HG03457 (cell line): ENCODE measurements around the gene PRRC2A.

ENCODE experiments used
- ATAC-seq: cut with Tn5 transposase; IDR thresholded peaks from one replicate; pipeline ENCODE4 v1.9.1; 2021; ENCODE audit warnings: moderate number of reproducible peaks; ENCODE audit not compliant: unreplicated experiment

PRRC2A gene

DNA sequence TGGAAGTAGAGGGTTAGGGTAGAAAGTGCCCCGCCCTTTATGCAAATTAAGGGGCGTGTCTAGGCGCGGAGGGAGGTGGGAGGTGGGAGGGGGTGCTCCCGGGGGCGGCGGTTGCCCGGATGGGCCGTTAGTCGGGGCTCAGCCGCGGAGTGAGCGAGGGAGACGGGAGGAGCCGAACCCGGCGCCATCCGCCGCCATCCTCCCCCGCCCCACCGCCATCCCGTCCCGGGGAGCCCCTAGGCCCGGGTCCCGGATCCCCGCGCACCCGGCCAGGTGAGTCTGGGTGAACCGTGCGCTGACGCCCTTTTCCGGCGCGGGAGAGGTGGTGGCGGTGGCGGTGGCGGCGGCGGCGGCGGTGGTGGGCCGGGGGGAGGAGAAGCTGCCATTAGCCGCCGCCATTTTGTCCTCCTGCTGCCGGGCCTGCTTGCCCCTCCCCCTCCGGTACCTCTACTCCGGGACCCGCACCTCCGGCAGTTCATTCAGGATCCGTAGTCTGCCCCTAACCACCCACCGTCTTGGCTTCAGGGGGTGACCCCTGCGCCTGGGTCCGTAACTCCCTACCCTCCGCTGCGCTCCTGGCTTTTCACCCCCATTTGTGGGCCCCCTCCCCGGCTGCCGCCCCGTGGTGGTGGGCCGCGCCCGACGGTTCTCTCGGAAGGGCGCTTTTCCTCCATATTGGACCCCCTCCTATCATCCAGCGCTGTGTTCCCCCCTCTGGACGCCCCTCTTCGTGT lies at the start of gene PRRC2A:
PRRC2A (plus strand) TSS at position 130 of the 734 bp plus-strand sequence. CDS start 2,075 bp downstream, outside the sequence.
- peak; percentile 28 for ATAC-seq

DNA sequence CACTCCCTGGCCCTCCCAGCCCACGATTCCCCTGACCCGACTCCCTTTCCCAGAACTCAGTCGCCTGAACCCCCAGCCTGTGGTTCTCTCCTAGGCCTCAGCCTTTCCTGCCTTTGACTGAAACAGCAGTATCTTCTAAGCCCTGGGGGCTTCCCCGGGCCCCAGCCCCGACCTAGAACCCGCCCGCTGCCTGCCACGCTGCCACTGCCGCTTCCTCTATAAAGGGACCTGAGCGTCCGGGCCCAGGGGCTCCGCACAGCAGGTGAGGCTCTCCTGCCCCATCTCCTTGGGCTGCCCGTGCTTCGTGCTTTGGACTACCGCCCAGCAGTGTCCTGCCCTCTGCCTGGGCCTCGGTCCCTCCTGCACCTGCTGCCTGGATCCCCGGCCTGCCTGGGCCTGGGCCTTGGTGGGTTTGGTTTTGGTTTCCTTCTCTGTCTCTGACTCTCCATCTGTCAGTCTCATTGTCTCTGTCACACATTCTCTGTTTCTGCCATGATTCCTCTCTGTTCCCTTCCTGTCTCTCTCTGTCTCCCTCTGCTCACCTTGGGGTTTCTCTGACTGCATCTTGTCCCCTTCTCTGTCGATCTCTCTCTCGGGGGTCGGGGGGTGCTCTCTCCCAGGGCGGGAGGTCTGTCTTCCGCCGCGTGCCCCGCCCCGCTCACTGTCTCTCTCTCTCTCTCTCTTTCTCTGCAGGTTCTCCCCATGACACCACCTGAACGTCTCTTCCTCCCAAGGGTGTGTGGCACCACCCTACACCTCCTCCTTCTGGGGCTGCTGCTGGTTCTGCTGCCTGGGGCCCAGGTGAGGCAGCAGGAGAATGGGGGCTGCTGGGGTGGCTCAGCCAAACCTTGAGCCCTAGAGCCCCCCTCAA lies 48.2 kb upstream of the PRRC2A start, which contains the start of gene LTA:
LTA (plus strand) TSS at position 249 of the 871 bp plus-strand sequence; CDS start at position 703, 454 bp downstream.
- ATAC-seq, result no peak

DNA sequence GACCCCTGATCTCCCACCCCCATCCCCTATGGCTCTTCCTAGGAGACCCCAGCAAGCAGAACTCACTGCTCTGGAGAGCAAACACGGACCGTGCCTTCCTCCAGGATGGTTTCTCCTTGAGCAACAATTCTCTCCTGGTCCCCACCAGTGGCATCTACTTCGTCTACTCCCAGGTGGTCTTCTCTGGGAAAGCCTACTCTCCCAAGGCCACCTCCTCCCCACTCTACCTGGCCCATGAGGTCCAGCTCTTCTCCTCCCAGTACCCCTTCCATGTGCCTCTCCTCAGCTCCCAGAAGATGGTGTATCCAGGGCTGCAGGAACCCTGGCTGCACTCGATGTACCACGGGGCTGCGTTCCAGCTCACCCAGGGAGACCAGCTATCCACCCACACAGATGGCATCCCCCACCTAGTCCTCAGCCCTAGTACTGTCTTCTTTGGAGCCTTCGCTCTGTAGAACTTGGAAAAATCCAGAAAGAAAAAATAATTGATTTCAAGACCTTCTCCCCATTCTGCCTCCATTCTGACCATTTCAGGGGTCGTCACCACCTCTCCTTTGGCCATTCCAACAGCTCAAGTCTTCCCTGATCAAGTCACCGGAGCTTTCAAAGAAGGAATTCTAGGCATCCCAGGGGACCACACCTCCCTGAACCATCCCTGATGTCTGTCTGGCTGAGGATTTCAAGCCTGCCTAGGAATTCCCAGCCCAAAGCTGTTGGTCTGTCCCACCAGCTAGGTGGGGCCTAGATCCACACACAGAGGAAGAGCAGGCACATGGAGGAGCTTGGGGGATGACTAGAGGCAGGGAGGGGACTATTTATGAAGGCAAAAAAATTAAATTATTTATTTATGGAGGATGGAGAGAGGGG lies 47.0 kb upstream of the PRRC2A start:
- ATAC-seq, result no peak

DNA sequence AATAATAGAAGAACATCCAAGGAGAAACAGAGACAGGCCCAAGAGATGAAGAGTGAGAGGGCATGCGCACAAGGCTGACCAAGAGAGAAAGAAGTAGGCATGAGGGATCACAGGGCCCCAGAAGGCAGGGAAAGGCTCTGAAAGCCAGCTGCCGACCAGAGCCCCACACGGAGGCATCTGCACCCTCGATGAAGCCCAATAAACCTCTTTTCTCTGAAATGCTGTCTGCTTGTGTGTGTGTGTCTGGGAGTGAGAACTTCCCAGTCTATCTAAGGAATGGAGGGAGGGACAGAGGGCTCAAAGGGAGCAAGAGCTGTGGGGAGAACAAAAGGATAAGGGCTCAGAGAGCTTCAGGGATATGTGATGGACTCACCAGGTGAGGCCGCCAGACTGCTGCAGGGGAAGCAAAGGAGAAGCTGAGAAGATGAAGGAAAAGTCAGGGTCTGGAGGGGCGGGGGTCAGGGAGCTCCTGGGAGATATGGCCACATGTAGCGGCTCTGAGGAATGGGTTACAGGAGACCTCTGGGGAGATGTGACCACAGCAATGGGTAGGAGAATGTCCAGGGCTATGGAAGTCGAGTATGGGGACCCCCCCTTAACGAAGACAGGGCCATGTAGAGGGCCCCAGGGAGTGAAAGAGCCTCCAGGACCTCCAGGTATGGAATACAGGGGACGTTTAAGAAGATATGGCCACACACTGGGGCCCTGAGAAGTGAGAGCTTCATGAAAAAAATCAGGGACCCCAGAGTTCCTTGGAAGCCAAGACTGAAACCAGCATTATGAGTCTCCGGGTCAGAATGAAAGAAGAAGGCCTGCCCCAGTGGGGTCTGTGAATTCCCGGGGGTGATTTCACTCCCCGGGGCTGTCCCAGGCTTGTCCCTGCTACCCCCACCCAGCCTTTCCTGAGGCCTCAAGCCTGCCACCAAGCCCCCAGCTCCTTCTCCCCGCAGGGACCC lies 46.1 kb upstream of the PRRC2A start:
- ATAC-seq, result no peak

DNA sequence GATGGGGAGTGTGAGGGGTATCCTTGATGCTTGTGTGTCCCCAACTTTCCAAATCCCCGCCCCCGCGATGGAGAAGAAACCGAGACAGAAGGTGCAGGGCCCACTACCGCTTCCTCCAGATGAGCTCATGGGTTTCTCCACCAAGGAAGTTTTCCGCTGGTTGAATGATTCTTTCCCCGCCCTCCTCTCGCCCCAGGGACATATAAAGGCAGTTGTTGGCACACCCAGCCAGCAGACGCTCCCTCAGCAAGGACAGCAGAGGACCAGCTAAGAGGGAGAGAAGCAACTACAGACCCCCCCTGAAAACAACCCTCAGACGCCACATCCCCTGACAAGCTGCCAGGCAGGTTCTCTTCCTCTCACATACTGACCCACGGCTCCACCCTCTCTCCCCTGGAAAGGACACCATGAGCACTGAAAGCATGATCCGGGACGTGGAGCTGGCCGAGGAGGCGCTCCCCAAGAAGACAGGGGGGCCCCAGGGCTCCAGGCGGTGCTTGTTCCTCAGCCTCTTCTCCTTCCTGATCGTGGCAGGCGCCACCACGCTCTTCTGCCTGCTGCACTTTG lies 45.1 kb upstream of the PRRC2A start, which contains the start of gene TNF:
TNF (plus strand) TSS at position 231 of the 567 bp plus-strand sequence; CDS start at position 408, 177 bp downstream.
- ATAC-seq, result no peak

DNA sequence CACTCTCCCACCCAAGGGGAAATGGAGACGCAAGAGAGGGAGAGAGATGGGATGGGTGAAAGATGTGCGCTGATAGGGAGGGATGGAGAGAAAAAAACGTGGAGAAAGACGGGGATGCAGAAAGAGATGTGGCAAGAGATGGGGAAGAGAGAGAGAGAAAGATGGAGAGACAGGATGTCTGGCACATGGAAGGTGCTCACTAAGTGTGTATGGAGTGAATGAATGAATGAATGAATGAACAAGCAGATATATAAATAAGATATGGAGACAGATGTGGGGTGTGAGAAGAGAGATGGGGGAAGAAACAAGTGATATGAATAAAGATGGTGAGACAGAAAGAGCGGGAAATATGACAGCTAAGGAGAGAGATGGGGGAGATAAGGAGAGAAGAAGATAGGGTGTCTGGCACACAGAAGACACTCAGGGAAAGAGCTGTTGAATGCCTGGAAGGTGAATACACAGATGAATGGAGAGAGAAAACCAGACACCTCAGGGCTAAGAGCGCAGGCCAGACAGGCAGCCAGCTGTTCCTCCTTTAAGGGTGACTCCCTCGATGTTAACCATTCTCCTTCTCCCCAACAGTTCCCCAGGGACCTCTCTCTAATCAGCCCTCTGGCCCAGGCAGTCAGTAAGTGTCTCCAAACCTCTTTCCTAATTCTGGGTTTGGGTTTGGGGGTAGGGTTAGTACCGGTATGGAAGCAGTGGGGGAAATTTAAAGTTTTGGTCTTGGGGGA lies 44.4 kb upstream of the PRRC2A start:
- ATAC-seq, result no peak

DNA sequence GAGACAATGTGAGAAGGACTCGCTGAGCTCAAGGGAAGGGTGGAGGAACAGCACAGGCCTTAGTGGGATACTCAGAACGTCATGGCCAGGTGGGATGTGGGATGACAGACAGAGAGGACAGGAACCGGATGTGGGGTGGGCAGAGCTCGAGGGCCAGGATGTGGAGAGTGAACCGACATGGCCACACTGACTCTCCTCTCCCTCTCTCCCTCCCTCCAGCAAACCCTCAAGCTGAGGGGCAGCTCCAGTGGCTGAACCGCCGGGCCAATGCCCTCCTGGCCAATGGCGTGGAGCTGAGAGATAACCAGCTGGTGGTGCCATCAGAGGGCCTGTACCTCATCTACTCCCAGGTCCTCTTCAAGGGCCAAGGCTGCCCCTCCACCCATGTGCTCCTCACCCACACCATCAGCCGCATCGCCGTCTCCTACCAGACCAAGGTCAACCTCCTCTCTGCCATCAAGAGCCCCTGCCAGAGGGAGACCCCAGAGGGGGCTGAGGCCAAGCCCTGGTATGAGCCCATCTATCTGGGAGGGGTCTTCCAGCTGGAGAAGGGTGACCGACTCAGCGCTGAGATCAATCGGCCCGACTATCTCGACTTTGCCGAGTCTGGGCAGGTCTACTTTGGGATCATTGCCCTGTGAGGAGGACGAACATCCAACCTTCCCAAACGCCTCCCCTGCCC lies 43.5 kb upstream of the PRRC2A start:
- ATAC-seq, result no peak

DNA sequence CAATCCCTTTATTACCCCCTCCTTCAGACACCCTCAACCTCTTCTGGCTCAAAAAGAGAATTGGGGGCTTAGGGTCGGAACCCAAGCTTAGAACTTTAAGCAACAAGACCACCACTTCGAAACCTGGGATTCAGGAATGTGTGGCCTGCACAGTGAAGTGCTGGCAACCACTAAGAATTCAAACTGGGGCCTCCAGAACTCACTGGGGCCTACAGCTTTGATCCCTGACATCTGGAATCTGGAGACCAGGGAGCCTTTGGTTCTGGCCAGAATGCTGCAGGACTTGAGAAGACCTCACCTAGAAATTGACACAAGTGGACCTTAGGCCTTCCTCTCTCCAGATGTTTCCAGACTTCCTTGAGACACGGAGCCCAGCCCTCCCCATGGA lies 42.9 kb upstream of the PRRC2A start:
- no peak for ATAC-seq

DNA sequence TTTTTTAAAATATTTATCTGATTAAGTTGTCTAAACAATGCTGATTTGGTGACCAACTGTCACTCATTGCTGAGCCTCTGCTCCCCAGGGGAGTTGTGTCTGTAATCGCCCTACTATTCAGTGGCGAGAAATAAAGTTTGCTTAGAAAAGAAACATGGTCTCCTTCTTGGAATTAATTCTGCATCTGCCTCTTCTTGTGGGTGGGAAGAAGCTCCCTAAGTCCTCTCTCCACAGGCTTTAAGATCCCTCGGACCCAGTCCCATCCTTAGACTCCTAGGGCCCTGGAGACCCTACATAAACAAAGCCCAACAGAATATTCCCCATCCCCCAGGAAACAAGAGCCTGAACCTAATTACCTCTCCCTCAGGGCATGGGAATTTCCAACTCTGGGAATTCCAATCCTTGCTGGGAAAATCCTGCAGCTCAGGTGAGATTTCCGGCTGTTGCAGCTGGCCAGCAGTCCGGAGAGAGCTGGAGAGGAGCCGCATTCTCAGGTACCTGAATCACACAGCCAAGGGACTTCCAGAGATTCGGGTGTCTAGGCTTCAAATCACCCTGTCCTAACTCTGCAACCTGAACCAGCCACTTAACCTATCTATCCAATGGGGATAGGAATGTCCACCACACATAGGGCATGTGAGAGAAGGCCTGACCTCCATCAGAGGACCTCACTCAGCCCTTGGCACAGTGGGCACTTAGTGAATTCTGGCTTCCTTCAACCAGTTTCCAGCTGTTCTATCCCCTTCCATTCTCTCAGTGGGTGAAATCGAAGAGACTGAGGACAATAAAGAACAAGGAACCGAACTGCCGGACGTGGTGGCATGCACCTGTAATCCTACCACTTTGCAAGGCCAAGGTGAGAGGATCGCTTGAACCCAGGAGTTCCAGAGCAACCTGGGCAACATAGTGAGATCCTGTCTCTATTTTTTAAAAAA lies 42.1 kb upstream of the PRRC2A start:
- no peak for ATAC-seq

DNA sequence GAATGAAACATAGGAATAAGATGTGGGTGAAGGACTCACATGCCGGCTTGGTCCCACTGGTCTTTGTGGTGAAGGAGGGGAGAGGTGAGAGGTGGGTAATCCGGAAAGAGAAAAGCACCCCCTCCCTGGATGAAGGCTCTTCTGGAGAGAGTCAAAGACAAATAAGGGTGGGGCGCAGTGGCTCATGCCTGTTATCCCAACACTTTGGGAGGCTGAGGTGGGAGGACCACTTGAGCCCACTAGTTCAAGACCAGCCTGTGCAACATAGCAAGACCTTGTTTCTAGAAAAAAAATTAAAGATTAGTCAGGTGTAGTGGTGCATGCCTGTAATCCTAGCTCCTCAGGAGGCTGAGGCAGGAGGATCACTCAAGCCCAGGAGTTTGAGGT lies 41.4 kb upstream of the PRRC2A start:
- ATAC-seq, result no peak

DNA sequence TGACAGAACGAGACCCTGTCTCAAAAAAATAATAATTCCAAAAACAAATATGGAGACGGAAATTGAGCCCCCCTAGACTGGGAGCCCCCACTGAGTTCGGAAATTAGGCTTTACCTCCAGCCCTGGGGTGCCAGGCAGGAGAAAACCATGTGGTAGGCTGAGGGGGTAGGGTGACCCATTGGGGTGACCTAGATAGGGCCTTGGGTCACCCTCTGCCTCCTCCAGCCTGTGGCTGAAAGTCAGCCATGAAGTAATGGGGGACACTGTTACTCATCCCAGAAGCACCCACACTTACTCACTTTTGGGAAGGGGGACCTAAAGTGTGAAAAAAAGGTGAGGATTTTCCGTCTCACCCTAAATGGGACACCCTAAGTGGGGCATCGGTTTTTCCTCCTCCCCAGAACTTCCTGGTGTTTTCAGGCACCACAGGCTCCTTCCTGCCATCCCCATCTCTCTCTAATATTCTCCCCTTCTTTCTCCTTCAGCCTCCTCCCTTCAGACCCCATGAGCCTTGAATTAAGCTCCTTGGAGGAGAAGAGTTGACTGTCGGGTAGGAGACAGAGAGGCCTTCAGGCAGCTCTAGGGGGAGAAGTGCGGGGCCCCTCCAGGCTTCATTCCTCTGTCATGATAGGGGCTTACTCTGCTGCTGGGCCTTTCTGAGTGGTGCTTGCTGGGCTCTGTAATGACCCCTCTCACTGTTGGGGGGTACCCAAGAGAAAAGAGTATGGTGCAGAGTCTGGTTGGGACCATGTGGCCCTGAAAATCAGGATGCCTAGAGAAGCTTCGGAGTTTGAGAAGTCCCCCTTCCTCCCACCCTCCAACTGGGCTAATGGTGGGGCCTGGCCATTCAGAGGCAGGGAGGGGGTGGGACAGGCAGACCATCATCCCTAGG lies 40.7 kb upstream of the PRRC2A start:
- ATAC-seq, result no peak

DNA sequence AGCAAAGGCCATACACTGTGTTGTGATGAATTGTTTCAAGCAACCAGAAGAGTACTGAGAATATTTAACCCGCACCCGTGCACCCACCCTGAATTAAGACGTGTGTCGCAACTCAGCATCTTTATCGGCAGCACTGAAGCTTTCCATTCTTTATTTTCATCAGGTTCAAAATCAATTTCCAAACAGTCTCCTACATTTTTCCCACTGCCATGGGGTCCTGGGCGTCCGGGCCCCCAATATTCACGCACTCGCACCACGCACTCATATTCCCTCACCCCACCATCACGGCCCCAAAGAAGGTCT lies 40.1 kb upstream of the PRRC2A start:
- ATAC-seq, result no peak

DNA sequence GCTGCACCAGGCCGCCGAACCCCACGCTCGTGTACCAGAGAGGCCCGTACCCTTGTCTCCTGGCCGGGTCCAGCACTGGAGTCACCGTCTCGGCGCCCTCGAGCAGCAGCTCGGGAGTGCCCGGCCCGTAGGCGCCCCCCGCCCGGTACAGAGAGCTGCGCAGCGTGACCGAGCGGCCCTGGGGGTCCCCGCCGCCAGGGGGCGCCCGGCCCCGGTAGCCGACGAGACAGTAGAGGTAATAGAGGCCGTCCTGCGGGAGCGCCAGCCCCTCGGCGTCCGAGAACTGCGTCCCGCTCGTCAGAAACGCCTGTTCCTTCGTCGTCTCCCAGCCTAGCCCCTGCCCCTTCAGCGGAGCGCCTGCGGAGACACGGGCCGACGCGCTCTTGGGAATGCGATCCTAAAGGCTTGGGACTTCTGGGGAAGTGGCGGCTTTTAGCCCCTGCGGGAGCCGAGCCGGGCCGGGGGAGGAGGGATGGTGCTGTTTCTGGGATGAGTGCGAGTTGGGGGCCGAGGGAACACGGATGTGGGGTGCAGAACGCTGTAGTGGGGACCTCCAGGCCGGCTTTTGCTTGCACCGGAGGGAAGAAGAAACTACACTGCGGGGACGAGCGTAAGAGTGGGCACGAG lies 39.6 kb upstream of the PRRC2A start:
- ATAC-seq, result no peak

DNA sequence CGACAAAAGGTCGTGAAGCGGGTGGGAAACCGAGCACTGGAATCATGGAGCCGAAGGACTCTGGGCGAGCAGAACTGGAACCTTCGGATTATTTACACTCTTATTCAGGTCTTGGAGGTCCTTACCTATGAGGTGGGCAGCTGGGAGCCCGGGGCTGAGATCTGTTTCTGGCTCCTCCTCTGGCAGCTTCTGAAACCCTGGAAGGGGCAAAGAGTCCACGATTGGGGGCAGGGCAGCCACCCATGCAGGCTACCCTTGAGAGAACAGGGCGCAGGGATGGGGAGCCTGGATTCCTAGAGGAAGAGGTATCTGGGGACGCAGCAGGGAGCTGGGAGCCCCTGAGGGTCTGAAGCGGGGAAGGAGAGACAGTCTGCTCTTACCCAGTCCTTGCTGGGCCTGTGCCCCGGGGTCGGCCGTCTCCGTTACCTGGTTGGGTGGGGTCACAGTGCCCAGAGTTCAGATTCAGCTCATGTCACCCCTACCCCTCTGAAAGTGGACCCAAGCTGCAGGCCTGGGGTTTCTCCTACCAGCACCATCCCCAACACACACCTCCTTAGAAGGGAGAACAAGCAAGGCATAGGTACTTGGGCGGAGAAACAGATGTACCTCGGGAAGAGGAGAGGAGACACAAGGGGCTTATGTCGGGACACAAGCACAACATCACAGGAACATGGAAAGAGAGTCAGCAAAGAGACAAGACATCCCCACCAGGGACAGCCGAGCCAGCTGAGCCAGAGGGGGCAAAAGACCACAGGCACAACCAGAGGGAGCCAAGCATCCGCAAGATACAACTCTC lies 38.9 kb upstream of the PRRC2A start:
- no peak for ATAC-seq

DNA sequence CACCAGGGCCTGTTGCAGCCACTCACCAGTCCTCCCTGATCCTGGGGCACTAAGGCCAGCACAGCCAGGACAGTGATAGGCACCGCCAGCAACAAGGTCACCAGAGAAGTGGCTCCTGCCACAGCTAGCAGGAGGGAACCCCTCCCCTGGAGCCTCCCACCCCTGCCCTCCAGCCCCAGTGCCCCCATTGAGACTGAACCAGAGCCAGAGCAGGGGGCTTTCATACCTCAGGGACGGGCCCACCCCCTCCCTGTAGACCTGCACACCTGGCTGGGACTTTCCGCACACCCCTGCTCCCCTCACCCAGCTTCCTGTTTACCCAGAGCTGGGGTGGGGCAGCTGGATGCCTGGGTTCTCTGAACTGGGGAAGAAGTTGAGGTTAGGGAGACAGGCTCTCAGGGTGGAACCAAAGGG lies 38.3 kb upstream of the PRRC2A start, which contains the start of gene LTB:
LTB (minus strand) TSS at position 195 of the 414 bp plus-strand sequence; CDS start at position 188, 7 bp downstream.
- ATAC-seq, result no peak
